Superior temporal gyrus (tissue), 1 donor: ENCODE measurements around the gene MYH9.
"Not testable (repeated sequence)": the region's sequence is repeated elsewhere in the genome, so short reads cannot be mapped to it uniquely, and the experiment has no call there.

Experiments used
- DNase-seq: peaks from one replicate; pipeline ENCODE4 v3.0.0-alpha.2; 2016; ENCODE audit errors: extremely low spot score

Gene MYH9

GRCh38 chr22:36292823-36293530 is 94.8 kb downstream of the MYH9 start:
- DNase-seq, result no peak

DNA sequence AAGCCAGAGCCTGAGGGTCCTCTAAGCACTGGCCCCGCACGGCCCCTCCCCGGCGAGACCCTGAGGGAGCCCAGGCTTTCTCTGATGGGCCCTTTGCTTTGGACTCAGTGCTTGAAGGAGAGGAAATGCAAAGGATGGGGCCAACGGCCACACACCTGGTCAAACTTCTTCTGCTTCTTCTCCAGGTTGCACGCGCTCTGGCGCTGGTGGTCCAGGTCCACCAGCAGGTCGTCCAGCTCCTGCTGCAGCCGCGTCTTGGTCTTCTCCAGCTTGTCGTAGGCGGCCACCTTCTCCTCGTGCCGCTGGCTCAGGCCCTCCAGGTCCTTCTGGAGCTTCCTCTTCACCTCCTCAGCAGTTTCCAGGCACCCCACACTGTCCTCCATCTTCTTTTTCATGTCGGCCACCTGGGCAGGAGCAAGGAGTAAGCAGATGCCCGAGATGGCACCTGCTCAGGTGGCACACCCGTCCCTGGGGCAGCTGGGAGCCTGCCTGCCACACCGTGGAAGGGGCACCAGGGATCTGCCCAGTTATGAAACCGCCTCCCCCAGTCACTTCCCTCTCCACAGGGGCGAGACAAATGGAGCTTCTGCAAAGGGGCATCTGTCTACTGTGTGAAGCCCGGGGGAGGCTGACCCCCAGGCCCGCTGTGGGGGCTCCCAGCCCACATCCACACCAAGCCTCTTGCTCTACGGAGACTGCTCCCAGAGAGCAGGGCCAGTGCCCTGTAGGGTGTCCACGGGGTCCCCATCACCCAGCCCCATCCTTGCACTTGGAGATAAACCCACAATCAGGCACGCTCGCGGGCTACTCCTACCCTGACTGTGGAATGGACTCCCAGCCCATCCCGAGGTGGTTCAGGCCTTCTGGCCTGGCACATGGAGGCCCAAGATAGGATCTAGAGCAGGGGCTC is 95.7 kb downstream of the MYH9 start:
- DNase-seq, result no peak

- not testable (repeated sequence) for DNase-seq
Measured at GRCh38 chr22:36290391-36291075, 97.2 kb downstream of the MYH9 start.

DNA sequence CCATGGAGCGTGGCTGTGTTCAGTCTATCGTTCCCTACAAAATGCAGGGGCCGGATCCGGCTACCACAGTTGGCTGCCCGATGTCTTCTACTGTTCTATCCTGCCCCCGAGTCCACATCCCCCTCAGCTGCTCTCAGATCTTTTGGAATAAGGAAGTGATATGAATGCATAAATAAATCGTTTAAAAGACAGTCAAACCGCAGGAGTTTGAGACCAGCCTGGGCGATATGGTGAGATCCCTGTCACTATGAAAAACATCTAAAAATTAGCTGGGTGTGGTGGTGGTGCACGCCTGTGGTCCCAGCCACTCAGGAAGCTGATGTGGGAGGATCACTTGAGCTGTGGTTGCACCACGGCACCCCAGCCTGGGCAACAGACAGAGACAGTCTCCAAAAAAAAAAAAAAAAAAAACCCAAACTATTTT is 97.8 kb downstream of the MYH9 start:
- not testable (repeated sequence) for DNase-seq

DNA sequence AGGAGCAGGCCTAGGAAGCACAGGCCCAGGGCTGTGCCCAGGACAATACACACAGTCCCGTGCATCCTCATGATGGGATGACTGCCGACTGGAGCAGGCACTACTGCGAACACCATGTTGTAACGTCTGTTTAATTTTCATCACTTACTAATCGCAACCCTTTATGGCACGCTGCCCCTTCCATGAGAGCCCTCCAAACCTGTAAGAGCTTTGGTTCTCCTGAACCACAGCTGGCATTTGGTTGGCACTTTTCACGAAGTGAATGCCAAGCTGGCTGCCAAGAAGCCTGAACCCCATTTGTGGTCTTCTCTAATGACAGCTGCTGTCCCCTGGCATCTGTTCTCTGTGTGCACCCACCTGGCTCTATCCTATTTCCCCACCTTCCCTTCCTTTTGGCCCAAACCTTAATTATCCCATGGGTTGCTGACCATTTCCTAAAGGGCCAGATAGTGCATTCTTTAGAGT is 98.3 kb downstream of the MYH9 start:
- DNase-seq, result no peak

- no peak for DNase-seq
Measured at GRCh38 chr22:36288571-36289405, 99.0 kb downstream of the MYH9 start.

DNA sequence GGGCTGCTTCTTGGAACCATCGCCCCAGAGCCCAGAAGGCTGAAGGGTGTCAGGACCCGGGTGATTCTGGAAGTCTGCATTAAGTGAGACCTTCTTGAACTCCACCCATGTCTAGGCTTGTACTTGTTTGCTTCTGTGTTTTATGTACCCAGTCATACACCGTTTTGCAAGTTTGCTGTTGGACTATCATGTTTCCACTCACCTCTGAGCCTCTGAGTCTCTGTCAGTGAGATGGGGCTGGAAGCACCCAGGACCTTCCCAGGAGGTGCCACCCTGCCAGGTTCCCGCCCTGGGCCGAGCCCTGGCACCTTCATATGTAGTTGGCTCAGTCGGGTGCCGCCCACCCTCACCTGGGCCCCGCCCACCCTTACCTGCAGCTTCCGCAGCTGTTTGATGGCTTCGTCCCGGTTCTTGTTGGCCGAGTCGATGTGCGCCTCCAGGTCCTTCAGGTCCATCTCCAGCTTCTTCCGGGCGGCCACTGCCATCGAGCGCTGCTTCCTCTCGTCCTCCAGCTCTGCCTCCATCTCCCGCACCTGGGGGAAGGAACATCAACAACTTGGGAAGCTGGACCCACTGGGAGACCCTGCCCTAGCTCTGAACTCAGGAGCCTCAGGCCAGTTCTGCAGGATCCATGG is 99.8 kb downstream of the MYH9 start:
- no peak for DNase-seq

GRCh38 chr22:36286096-36286957 is 101.4 kb downstream of the MYH9 start:
- peak; percentile 86 for DNase-seq

DNA sequence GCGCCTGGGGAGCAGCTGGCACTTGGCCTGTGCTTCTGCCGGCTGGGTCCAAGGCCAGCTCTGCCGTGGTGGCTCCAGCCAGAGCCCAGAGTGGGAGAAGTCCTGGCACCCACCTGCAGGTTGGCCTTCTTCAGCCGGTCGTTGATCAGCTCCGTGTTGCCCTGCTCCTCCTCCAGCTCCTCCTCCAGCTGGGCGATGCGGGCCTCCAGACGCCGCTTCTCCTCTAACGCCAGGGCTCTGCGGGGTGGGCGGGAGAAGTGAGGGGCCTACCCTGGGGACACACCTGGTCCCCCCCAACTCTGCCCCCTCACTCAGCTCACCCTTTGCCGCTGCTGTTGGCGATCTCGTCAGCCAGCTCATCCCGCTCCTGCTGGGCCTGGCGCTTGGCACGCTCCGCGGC is 102.2 kb downstream of the MYH9 start:
- no peak for DNase-seq

- DNase-seq, result no peak
Measured at GRCh38 chr22:36285017-36285416, 102.8 kb downstream of the MYH9 start.

- no peak for DNase-seq
Measured at GRCh38 chr22:36284171-36284571, 103.6 kb downstream of the MYH9 start.

- no peak for DNase-seq
Measured at GRCh38 chr22:36282328-36282831, 105.4 kb downstream of the MYH9 start.

DNA sequence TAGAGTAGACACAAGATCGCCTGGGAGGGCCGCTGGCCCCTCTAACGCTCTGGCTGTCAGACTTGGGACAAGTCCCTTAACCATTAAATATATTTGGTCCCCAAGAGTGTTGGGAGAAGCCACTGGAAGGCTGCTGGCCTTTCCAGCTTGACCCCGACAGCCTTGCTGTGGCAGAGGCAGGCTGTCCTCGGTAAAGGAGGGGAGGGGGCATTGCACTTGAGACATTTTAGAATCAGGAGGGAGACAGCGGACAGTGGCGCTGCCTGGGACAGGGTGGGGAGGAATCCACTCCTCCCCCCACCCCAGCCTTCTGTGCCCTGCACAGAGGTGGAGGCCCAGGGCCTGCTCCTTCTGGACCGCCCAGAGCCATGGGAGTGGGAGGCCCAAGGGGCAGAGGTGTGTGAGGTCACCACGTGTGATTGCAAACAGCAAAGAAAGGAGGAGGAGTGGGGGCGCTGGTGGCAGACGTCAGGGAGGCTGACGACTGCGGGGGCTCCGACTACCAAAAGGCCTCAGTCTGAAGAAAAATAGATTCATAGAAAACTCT is 105.9 kb downstream of the MYH9 start:
- DNase-seq, result no peak

DNA sequence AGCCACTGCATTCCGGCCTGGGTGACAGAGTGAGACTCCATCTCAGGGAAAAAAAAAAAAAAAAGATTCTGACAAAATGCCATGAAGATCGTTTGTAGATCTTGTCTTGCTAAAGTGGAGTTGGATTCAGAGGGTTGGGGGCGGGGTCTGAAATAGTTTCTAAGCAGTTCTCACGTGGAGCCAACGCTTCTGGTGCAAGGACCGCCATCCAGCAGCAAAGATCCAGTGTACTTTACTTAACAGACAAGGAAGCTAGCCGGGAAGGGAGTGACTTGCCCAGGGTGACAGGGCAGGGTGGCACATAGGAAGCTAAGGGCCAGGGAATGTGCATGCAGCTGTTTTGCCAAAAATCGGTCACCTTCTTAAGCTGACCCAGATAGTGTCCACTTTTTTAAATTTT is 107.4 kb downstream of the MYH9 start:
- DNase-seq, result no peak

DNA sequence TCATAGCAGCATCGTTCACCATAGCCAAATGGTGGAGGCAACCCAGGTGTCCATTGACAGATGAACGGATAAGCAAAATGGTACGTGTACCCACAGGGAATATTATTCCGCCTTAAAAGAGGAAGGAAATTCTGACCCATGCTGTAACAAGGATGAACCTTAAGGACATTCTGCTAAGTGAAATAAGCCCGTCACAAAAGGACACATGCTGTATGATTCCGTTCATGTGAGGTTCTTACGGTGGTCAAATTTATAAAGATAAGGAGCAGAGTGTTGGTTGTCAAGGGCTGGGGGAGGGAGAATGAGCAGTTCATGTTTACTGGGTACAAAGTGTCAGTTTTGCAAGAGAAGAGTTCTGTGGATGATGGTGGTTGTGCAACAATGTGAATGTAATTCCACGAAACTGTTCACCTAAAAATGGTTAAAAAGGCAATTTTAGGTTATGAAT is 108.5 kb downstream of the MYH9 start:
- DNase-seq, result no peak

- DNase-seq, result peak; percentile 68
Measured at GRCh38 chr22:36277482-36278291, 110.1 kb downstream of the MYH9 start.

GRCh38 chr22:36274531-36274930 is 113.2 kb downstream of the MYH9 start:
- DNase-seq, result no peak

- DNase-seq, result not testable (repeated sequence)
Measured at GRCh38 chr22:36271951-36272350, 115.8 kb downstream of the MYH9 start.
